Keratinocyte (primary cell): ENCODE results near the gene DNAJA3. TPM values are rescaled to one million over a fixed set of nuclear protein-coding genes. Genes with fewer than 3 reads are reported as not detected.

Experiments
- DNase-seq: peaks from one replicate; pipeline ENCODE4 v3.0.0-alpha.2; 2011; ENCODE audit warnings: low read depth, missing footprints, low spot score
- FAIRE-seq: peaks from 2 replicates; lab custom pipeline; 2011; peaks lifted over from hg19 to GRCh38; lab: Jason Lieb, UNC
- H2AFZ ChIP-seq: 2 replicates; pipeline ENCODE4 v1.6.0; 2012; ENCODE audit warnings: low read length, control low read depth, inconsistent platforms; ENCODE audit not compliant: control insufficient read depth
- H3K27ac ChIP-seq: 2 replicates; pipeline ENCODE4 v1.5.1; 2011; ENCODE audit warnings: low read length; ENCODE audit not compliant: control insufficient read depth, insufficient read depth
- H3K27me3 ChIP-seq: 3 replicates; pipeline ENCODE4 v1.6.0; 2011; ENCODE audit warnings: low read length; ENCODE audit not compliant: control insufficient read depth, insufficient read depth; ENCODE audit errors: extremely low read depth
- H3K36me3 ChIP-seq, 2 experiments: 2 replicates in 1 of 2; 3 replicates in 1 of 2; pipeline ENCODE4 v1.5.1; 2011; ENCODE audit warnings: low read length in 2 of 2, mild to moderate bottlenecking in 1 of 2; ENCODE audit not compliant: control insufficient read depth in 2 of 2, insufficient read depth in 2 of 2; ENCODE audit errors: extremely low read depth in 1 of 2
- H3K4me1 ChIP-seq: 3 replicates; pipeline ENCODE4 v1.5.1; 2011; ENCODE audit warnings: low read length; ENCODE audit not compliant: control insufficient read depth, insufficient read depth; ENCODE audit errors: extremely low read depth
- H3K4me2 ChIP-seq: 3 replicates; pipeline ENCODE4 v1.6.0; 2011; ENCODE audit warnings: low read depth, low read length; ENCODE audit not compliant: control insufficient read depth, insufficient read depth; ENCODE audit errors: extremely low read depth
- H3K4me3 ChIP-seq, 3 experiments: fragments of 200-600 bp in 1 of 3; sonication (generic) in 1 of 3; 2 replicates in 2 of 3; 3 replicates in 1 of 3; pipeline ENCODE4 v1.5.1; 2011 to 2016; ENCODE audit warnings: low read length in 3 of 3, mild to moderate bottlenecking in 3 of 3, control low read depth in 2 of 3, inconsistent platforms in 1 of 3, low read depth in 1 of 3, mixed read lengths in 1 of 3, mixed run types in 1 of 3, moderate library complexity in 1 of 3; ENCODE audit not compliant: control insufficient read depth in 2 of 3, insufficient read depth in 2 of 3; ENCODE audit errors: extremely low read depth in 1 of 3
- H3K79me2 ChIP-seq: 2 replicates; pipeline ENCODE4 v1.6.0; 2012; ENCODE audit warnings: low read length; ENCODE audit not compliant: control insufficient read depth, insufficient read depth
- H3K9ac ChIP-seq: 3 replicates; pipeline ENCODE4 v1.6.0; 2011; ENCODE audit warnings: low read length; ENCODE audit not compliant: control insufficient read depth, insufficient read depth; ENCODE audit errors: extremely low read depth
- H3K9me1 ChIP-seq: 3 replicates; pipeline ENCODE4 v1.6.0; 2011; ENCODE audit warnings: low read length; ENCODE audit not compliant: control insufficient read depth, insufficient read depth; ENCODE audit errors: extremely low read depth
- H3K9me3 ChIP-seq: 2 replicates; pipeline ENCODE4 v1.5.1; 2012; ENCODE audit warnings: low read depth, low read length; ENCODE audit not compliant: control insufficient read depth
- H4K20me1 ChIP-seq: 3 replicates; pipeline ENCODE4 v1.6.0; 2011; ENCODE audit warnings: low read length; ENCODE audit not compliant: control insufficient read depth, insufficient read depth; ENCODE audit errors: extremely low read depth
- CTCF ChIP-seq, 3 experiments: IDR thresholded peaks in 1 of 3; conservative IDR thresholded peaks in 1 of 3; optimal IDR thresholded peaks in 1 of 3; 2 replicates in 2 of 3; 3 replicates in 1 of 3; pipeline versions ENCODE3 to v1.5.1; 2011; ENCODE audit warnings: low read length in 3 of 3, mild to moderate bottlenecking in 3 of 3, moderate library complexity in 2 of 3, control low read depth in 1 of 3, inconsistent platforms in 1 of 3; ENCODE audit not compliant: insufficient read depth in 2 of 3; ENCODE audit errors: extremely low read depth in 1 of 3
- EZH2 ChIP-seq: IDR thresholded peaks from one replicate; pipeline ENCODE4 v1.6.1; 2012; ENCODE audit warnings: inconsistent platforms, mild to moderate bottlenecking, low read length, moderate library complexity
- dilution Hi-C: fragments of 300-500 bp; cut with MboI; formaldehyde crosslinking; loops from one replicate; pipeline ENCODE4 v1.7.0; 2020; ENCODE audit warnings: low sequenced_read_pairs; ENCODE audit not compliant: extremely low pct_ligation_motif_present
- polyA plus RNA-seq, 5 experiments: library from polyadenylated mRNA; depleted of rRNA in 3 of 5; stranded (reverse) in 3 of 5; stranded (forward) in 1 of 5; unstranded in 1 of 5; fragments of >200 nt; gene quantifications; 1 replicate in 1 of 5; 2 replicates in 3 of 5; 3 replicates in 1 of 5; pipeline versions ENCODE4 v1.2.1 to v1.2.3, GENCODE V29; 2011 to 2012; ENCODE audit warnings: missing spikeins in 2 of 5, low read depth in 1 of 5, low replicate concordance in 1 of 5

DNAJA3 gene
- polyA plus RNA-seq, 1 donor (not counting 4 experiments of a cell fraction or from before 2014, with no cell fraction given), result 48.4 TPM

- TF ChIP-seq EZH2 (no peak), CTCF (optimal IDR thresholded peaks at IDR 0.05 in 1 of 3, IDR thresholded peaks at IDR 0.05 in 1 of 3, conservative IDR thresholded peaks at IDR 0.05 in 1 of 3; ENCODE audit: extremely low read depth in 1 of 3, insufficient read depth in 2 of 3, low read length in 3 of 3) (no peak)
- H3K9ac ChIP-seq, result no peak overlapping the region
- no peak for FAIRE-seq
- dilution Hi-C loops, result no loop called here
- H3K79me2 ChIP-seq, result peaks cover 76% of the 10 kb centered on the region
- H3K9me1 ChIP-seq, result no peaks in the 10 kb centered on the region
- no peak overlapping the region for H3K4me2 ChIP-seq
- no peak overlapping the region for H2AFZ ChIP-seq
- H3K27me3 ChIP-seq, result no peaks in the 10 kb centered on the region
- peaks cover 21% of the 10 kb centered on the region for H3K4me1 ChIP-seq
- no peak overlapping the region for H3K27ac ChIP-seq
- no peak overlapping the region for H3K4me3 ChIP-seq
- no peak for DNase-seq
- peaks cover 4% of the 10 kb centered on the region for H4K20me1 ChIP-seq
- H3K9me3 ChIP-seq, result no peaks in the 10 kb centered on the region
- peaks cover 8 to 27% of the 10 kb centered on the region in 2 experiments for H3K36me3 ChIP-seq
These were observed 5.4 kb downstream of the DNAJA3 start for GRCh38 chr16:4431023-4431422.

- Histone ChIP-seq H3K4me2 (no peak overlapping the region), H3K9me1 (no peaks in the 10 kb centered on the region), H3K36me3 (peaks cover 20 to 35% of the 10 kb centered on the region in 2 experiments), H3K27ac (no peak overlapping the region), H3K4me1 (peaks cover 3% of the 10 kb centered on the region), H4K20me1 (peaks cover 4% of the 10 kb centered on the region), H3K4me3 (no peak overlapping the region), H2AFZ (no peak overlapping the region), H3K9ac (no peak overlapping the region), H3K9me3 (no peaks in the 10 kb centered on the region), H3K79me2 (peaks cover 58% of the 10 kb centered on the region), H3K27me3 (no peaks in the 10 kb centered on the region)
- DNase-seq (no peak), FAIRE-seq (no peak)
- TF ChIP-seq CTCF (optimal IDR thresholded peaks at IDR 0.05 in 1 of 3, IDR thresholded peaks at IDR 0.05 in 1 of 3, conservative IDR thresholded peaks at IDR 0.05 in 1 of 3; ENCODE audit: extremely low read depth in 1 of 3, insufficient read depth in 2 of 3, low read length in 3 of 3), result no peak
- TF ChIP-seq EZH2, result no peak
- dilution Hi-C loops, result no loop called here
These were observed 7.6 kb downstream of the DNAJA3 start for GRCh38 chr16:4433228-4433627.
